AG09319 (cell line): ENCODE results near the gene MAIP1.

Experiments used
- DNase-seq: peaks from one replicate; pipeline ENCODE4 v3.0.0-alpha.2; 2010; ENCODE audit warnings: low read depth; ENCODE audit errors: extremely low read depth
- TF ChIP-seq, protein P1 (sequence below): IDR thresholded peaks from 2 replicates; pipeline ENCODE4 v1.5.1; 2011; ENCODE audit warnings: low read depth, mild to moderate bottlenecking, inconsistent platforms, low read length, moderate library complexity

The MAIP1 gene

DNA sequence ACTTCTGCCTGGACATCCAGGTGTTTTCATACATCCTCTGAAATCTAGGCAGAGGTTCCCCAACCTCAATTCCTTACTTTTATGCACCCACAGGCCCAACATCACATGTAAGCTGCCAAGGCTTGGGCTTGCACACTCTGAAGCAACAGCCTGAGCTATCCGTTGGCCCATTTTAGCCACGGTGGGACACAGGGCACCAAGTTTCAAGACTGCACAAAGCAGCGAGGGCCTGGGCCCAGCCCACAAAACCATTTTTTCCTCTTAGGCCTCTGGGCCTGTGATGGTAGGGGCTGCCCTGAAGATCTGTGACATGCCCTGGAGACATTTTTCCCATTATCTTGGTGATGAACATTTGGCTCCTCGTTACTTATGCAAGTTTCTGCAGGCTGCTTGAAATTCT is 38.4 kb upstream of the MAIP1 start:
- DNase-seq: no peak
- TF ChIP-seq, protein P1, sequence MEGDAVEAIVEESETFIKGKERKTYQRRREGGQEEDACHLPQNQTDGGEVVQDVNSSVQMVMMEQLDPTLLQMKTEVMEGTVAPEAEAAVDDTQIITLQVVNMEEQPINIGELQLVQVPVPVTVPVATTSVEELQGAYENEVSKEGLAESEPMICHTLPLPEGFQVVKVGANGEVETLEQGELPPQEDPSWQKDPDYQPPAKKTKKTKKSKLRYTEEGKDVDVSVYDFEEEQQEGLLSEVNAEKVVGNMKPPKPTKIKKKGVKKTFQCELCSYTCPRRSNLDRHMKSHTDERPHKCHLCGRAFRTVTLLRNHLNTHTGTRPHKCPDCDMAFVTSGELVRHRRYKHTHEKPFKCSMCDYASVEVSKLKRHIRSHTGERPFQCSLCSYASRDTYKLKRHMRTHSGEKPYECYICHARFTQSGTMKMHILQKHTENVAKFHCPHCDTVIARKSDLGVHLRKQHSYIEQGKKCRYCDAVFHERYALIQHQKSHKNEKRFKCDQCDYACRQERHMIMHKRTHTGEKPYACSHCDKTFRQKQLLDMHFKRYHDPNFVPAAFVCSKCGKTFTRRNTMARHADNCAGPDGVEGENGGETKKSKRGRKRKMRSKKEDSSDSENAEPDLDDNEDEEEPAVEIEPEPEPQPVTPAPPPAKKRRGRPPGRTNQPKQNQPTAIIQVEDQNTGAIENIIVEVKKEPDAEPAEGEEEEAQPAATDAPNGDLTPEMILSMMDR: no peak

DNA sequence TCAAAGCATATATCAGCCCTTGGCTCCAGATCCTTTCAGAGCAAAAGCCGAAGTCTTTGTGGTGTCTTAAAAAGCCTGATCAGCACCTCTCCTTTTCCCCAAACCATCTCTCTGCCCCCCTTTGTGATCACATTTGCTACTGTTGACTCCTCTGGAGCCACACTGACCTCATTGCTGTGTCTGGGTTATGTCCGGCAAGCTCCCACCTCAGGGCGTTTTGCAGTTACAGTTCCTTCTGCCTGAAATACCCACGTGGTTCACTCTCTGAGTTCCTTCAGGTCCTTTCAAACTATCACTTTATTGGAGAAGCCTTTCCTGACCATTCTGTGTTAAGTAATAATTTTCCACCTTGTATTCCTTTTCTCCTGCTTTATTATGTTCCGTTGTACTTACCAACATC is 32.5 kb upstream of the MAIP1 start:
- TF ChIP-seq, protein P1: no peak

DNA sequence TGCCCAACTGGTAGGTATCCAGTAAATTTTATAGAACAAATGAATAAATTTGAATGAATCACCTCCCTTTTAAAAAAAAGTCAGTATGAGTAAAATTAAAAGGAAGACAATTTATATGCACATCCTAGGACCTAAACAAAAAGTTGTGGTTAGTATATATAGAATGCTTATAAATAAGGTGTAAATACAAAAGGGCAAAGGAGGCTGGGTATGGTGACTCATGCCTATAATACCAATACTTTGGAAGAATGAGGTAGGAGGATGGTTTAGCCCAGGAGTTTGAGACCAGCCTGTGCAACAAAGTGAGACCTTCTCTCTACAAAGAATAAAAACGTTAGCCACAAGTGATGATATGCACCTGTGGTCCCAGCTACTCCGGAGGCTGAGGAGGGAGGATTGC is 31.5 kb upstream of the MAIP1 start:
- TF ChIP-seq, protein P1: no peak
- no peak for DNase-seq

More for the DNA sequence above, 32.5 kb upstream of the MAIP1 start:
- DNase-seq: no peak

DNA sequence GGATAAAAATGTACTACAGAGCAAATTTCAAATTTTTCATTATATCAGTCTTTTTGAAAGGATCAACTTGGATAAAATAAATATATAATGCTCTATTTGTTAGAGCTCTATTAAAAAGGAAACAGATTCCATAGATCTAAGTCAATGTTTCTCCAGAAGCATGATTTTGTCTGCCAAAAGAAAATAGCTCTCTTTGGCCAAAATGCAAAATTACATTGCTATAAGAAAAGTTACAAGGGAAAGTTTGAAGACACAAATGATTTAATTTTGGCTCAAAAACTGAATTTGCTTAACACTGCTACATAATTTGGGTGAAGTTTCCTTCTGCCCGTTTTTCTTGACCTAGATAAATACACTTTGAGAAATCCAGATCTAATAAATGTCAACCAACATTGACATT is 28.6 kb upstream of the MAIP1 start:
- TF ChIP-seq, protein P1: no peak

DNA sequence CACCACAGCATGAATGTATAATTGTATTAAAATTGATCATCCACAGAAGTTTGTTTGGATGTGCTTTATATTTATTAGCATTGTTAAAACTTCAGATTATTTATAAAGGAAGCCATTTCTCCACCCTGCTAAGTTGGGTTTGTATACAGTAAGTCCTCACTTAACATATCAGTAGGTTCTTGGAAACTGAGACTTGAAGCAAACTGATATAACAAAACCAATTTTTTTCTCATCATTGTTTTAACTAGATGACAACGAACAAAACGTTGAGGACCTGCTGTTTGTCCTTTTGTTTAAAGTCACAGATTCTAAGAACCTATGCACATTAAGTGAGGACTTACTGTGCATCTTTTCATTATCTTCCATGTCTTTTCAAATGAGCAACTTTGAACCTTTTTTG is 27.2 kb upstream of the MAIP1 start:
- TF ChIP-seq, protein P1: no peak
- no peak for DNase-seq

More for the DNA sequence above, 28.6 kb upstream of the MAIP1 start:
- DNase-seq: no peak

DNA sequence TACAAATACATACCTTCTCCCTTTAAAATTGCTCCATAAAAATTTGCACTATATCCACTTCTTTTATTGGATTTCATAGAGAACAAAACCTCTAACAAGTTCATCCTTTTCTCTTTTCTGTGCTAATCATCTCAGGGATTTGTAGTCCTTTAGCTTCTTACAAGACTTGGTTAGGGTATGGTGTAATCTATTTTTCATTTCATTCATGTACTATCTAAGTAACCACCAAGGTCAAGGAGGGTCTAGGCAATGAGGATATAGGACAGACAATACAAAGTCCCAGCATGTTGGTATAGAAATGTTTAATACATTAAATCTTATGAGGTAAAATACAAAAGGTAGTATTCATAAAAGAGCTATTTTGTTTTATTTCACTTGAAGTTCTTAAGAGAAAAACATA is 26.8 kb upstream of the MAIP1 start:
- TF ChIP-seq, protein P1: no peak
- no peak for DNase-seq

DNA sequence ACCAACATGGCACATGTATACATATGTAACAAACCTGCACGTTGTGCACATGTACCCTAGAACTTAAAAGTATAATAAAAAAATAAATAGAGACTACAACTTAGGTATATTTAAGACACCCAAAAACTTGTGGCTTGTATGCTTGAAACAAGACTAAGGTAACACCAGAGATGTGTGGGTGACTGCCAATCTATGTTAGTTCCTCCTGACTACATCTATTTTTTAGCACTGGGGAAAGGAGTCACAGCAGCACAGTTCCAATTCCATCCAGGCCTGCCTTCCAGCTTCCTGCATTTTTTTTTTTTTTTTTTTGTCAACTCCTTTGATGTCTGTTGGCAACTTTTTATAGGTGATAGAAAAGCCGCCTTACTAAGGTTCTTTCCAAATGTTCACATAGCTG is 26.1 kb upstream of the MAIP1 start:
- no peak for DNase-seq
- TF ChIP-seq, protein P1: no peak
